Measurements from ENCODE around the gene PRR16. TPM values are rescaled to one million over a fixed set of nuclear protein-coding genes. Genes with fewer than 3 reads are reported as not detected.

The PRR16 gene
- total RNA-seq, 6 donors from 2014 or later, result 1.7 to 5.2 (median 3.7) TPM

DNA sequence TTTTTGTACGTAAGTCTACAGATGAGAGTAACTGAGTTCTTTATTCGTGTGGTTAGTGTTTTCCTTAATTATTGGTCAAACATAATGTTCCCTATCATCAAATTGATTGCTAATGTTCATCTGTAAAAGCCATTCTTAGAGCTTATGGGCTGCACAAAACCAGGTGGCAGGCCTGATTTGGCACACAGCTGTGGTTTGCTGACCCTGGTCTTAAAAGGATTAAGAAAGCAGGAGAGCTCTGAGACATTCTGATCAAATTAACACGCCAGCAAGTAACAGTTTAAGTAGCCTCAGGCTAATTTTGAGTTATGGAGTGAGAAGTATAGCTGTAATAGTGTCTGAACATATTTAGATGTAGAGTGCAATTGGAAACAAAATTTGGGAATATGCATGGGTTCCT, 63.2 kb downstream of the PRR16 start:
- no peaks in the 10 kb centered on the region for H3K36me3 ChIP-seq
- WGBS, 2 donors, result 70 to 80% methylated on average over 3 of the region's 3 CpGs

GRCh38 chr5:120528609-120529008, 64.5 kb downstream of the PRR16 start:
- no peaks in the 10 kb centered on the region for H3K4me1 ChIP-seq
- WGBS, 2 donors, result 77 to 87% methylated on average over 2 of the region's 2 CpGs
- H3K9me3 ChIP-seq, result no peaks in the 10 kb centered on the region
- H3K36me3 ChIP-seq, result no peaks in the 10 kb centered on the region
- H3K27ac ChIP-seq, result no peak overlapping the region
- ATAC-seq (ENCODE audit: low FRiP score in 2 of 2), result no peak
- no peaks in the 10 kb centered on the region for H3K27me3 ChIP-seq
- no peak for DNase-seq
- no peak overlapping the region for H3K4me3 ChIP-seq
- no peak for TF ChIP-seq CTCF (IDR thresholded peaks at IDR 0.05)

More for the DNA sequence above, 63.2 kb downstream of the PRR16 start:
- H3K27ac ChIP-seq, result no peak overlapping the region
- no peaks in the 10 kb centered on the region for H3K27me3 ChIP-seq
- no peaks in the 10 kb centered on the region for H3K4me1 ChIP-seq
- no peaks in the 10 kb centered on the region for H3K9me3 ChIP-seq
- TF ChIP-seq POLR2A (IDR thresholded peaks at IDR 0.05) (no peak), CTCF (IDR thresholded peaks at IDR 0.05) (no peak), POLR2AphosphoS5 (IDR thresholded peaks at IDR 0.05) (no peak), EP300 (IDR thresholded peaks at IDR 0.05) (no peak)
- H3K4me3 ChIP-seq, result no peak overlapping the region
- ATAC-seq (ENCODE audit: low FRiP score in 2 of 2) (no peak), DNase-seq (no peak)

DNA sequence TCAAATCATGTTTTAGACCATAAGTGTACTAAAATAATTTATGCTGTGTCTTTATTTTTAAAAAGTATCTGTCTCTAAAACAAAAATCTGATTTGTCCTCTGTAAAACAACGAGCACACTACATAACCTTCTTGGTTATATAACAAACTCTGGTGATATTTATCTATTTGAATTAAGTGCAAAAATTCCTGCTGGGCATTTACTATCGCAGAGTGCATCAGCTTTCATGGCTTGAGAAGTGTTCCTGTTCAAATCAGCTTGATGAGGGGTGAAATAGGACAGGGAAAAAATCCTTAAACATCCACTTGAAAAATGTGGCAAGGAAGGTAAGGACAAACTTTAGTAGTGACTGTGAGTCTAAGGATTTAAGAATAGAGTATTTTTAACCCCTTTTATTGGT, 65.3 kb downstream of the PRR16 start:
- no peak overlapping the region for H3K27ac ChIP-seq
- no peaks in the 10 kb centered on the region for H3K4me1 ChIP-seq
- H3K9me3 ChIP-seq, result no peaks in the 10 kb centered on the region
- no peaks in the 10 kb centered on the region for H3K27me3 ChIP-seq
- no peak for ATAC-seq (ENCODE audit: low FRiP score in 2 of 2)
- WGBS, 2 donors, result 62 to 69% methylated on average over 2 of the region's 2 CpGs
- H3K36me3 ChIP-seq, result no peaks in the 10 kb centered on the region
- no peak overlapping the region for H3K4me3 ChIP-seq
- DNase-seq, result no peak
- no peak for TF ChIP-seq CTCF (IDR thresholded peaks at IDR 0.05)
- no peak for TF ChIP-seq POLR2AphosphoS5 (IDR thresholded peaks at IDR 0.05)
- no peak for TF ChIP-seq EP300 (IDR thresholded peaks at IDR 0.05)
- TF ChIP-seq POLR2A (IDR thresholded peaks at IDR 0.05), result no peak

GRCh38 chr5:120531215-120531614, 67.1 kb downstream of the PRR16 start:
- Histone ChIP-seq H3K9me3 (no peaks in the 10 kb centered on the region), H3K4me3 (no peak overlapping the region), H3K4me1 (no peaks in the 10 kb centered on the region), H3K27ac (no peak overlapping the region), H3K36me3 (no peaks in the 10 kb centered on the region), H3K27me3 (no peaks in the 10 kb centered on the region)
- no peak for ATAC-seq (ENCODE audit: low FRiP score in 2 of 2)
- WGBS, 2 donors, result 71 to 85% methylated on average over 3 of the region's 3 CpGs
- no peak for DNase-seq
- no peak for TF ChIP-seq CTCF (IDR thresholded peaks at IDR 0.05)
- TF ChIP-seq POLR2AphosphoS5 (IDR thresholded peaks at IDR 0.05), result no peak

DNA sequence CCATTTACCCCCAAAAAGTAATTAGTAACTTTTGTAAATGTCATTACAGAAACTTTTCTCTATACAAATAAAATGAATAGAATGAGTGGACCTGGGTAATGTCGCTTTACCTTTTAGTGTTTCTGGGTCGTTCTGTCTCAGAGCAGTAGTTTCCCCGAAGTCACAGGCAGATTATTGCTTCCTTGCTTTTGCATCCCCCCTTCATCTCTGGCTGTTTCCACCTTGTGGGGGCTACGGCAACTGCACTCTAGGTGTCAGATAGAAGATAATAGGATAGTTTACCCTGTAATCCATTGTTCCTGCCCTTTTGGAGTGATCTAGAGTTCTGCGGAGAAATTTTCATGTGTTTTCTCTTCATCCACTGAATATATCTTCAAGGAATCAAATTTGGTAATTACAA, 68.7 kb downstream of the PRR16 start:
- H3K27me3 ChIP-seq, result no peaks in the 10 kb centered on the region
- H3K4me3 ChIP-seq, result no peak overlapping the region
- H3K36me3 ChIP-seq, result no peaks in the 10 kb centered on the region
- no peaks in the 10 kb centered on the region for H3K9me3 ChIP-seq
- WGBS, 2 donors, result 53 to 60% methylated on average over 5 of the region's 5 CpGs
- no peak for DNase-seq
- TF ChIP-seq CTCF (IDR thresholded peaks at IDR 0.05), result no peak
- no peak for TF ChIP-seq POLR2AphosphoS5 (IDR thresholded peaks at IDR 0.05)
- ATAC-seq (ENCODE audit: low FRiP score in 2 of 2), result no peak
- H3K4me1 ChIP-seq, result no peaks in the 10 kb centered on the region
- H3K27ac ChIP-seq, result no peak overlapping the region
